Measurements from ENCODE around the gene ZFYVE21.
"Not testable (repeated sequence)": the region's sequence is repeated elsewhere in the genome, so short reads cannot be mapped to it uniquely, and the experiment has no call there.

Gene ZFYVE21

GRCh38 chr14:103715052-103716000 lies at the start of gene ZFYVE21, which contains the start of gene XRCC3:
ZFYVE21 (plus strand) TSS chr14:103715810; CDS start chr14:103715842, 32 bp downstream.
XRCC3 (minus strand) TSS chr14:103715451; CDS start chr14:103711087, 4,364 bp downstream.
- DNase-seq (ENCODE audit: low read depth) = peak; percentile 94

GRCh38 chr14:103667671-103668070 lies 47.9 kb upstream of the ZFYVE21 start:
- no peak for DNase-seq (ENCODE audit: low read depth)

- DNase-seq (ENCODE audit: low read depth) = no peak
Measured at GRCh38 chr14:103668117-103668516, 47.5 kb upstream of the ZFYVE21 start.

- DNase-seq (ENCODE audit: low read depth) = no peak
Measured at GRCh38 chr14:103669370-103669769, 46.2 kb upstream of the ZFYVE21 start.

GRCh38 chr14:103671911-103672310 lies 43.7 kb upstream of the ZFYVE21 start:
- DNase-seq (ENCODE audit: low read depth) = no peak

GRCh38 chr14:103675957-103676356 lies 39.7 kb upstream of the ZFYVE21 start:
- no peak for DNase-seq (ENCODE audit: low read depth)

GRCh38 chr14:103676881-103677675 lies 38.5 kb upstream of the ZFYVE21 start:
- no peak for DNase-seq (ENCODE audit: low read depth)

GRCh38 chr14:103679351-103679750 lies 36.3 kb upstream of the ZFYVE21 start:
- DNase-seq (ENCODE audit: low read depth) = no peak

- no peak for DNase-seq (ENCODE audit: low read depth)
Measured at GRCh38 chr14:103680491-103681231, 34.9 kb upstream of the ZFYVE21 start.

- no peak for DNase-seq (ENCODE audit: low read depth)
Measured at GRCh38 chr14:103683139-103683538, 32.5 kb upstream of the ZFYVE21 start.

GRCh38 chr14:103684471-103684870 lies 31.1 kb upstream of the ZFYVE21 start:
- no peak for DNase-seq (ENCODE audit: low read depth)

- DNase-seq (ENCODE audit: low read depth) = no peak
Measured at GRCh38 chr14:103684871-103685270, 30.7 kb upstream of the ZFYVE21 start.

GRCh38 chr14:103685276-103686211 lies 30.1 kb upstream of the ZFYVE21 start:
- no peak for DNase-seq (ENCODE audit: low read depth)

GRCh38 chr14:103686831-103687485 lies 28.7 kb upstream of the ZFYVE21 start:
- DNase-seq (ENCODE audit: low read depth) = no peak

- no peak for DNase-seq (ENCODE audit: low read depth)
Measured at GRCh38 chr14:103687712-103688111, 27.9 kb upstream of the ZFYVE21 start.

- DNase-seq (ENCODE audit: low read depth) = no peak
Measured at GRCh38 chr14:103688441-103688840, 27.2 kb upstream of the ZFYVE21 start.

GRCh38 chr14:103688906-103689902 lies 26.4 kb upstream of the ZFYVE21 start:
- no peak for DNase-seq (ENCODE audit: low read depth)

GRCh38 chr14:103690332-103690731 lies 25.3 kb upstream of the ZFYVE21 start:
- no peak for DNase-seq (ENCODE audit: low read depth)

GRCh38 chr14:103691655-103692054 lies 24.0 kb upstream of the ZFYVE21 start:
- not testable (repeated sequence) for DNase-seq (ENCODE audit: low read depth)
